ENCODE data around the gene BTBD10. TPM values are rescaled to one million over a fixed set of nuclear protein-coding genes. Genes with fewer than 3 reads are reported as not detected.

Gene BTBD10
- total RNA-seq, 4 donors from 2014 or later, result 13.8 to 33.3 (median 27.1) TPM

DNA sequence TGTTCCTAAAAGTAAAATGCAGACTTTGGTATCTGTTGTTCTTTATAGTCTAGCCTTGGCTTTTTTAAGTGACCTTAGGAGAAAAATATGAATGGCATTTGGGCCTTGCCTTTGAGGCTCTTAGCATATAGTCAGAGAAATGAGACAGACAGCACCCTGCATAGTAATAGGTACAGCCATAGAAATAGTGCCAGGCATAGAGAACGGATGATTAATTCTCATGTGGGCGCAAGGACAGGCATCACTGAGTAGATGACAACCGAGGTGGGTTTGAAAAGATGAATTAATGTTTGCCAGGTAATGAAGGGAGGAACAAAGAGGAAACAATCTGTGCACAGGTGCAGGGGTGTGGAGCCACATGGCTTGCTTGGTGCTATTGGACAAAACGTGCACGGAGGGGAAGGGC is 95.0 kb downstream of the BTBD10 start:
- no peak overlapping the region for H3K27ac ChIP-seq
- TF ChIP-seq, protein P1, sequence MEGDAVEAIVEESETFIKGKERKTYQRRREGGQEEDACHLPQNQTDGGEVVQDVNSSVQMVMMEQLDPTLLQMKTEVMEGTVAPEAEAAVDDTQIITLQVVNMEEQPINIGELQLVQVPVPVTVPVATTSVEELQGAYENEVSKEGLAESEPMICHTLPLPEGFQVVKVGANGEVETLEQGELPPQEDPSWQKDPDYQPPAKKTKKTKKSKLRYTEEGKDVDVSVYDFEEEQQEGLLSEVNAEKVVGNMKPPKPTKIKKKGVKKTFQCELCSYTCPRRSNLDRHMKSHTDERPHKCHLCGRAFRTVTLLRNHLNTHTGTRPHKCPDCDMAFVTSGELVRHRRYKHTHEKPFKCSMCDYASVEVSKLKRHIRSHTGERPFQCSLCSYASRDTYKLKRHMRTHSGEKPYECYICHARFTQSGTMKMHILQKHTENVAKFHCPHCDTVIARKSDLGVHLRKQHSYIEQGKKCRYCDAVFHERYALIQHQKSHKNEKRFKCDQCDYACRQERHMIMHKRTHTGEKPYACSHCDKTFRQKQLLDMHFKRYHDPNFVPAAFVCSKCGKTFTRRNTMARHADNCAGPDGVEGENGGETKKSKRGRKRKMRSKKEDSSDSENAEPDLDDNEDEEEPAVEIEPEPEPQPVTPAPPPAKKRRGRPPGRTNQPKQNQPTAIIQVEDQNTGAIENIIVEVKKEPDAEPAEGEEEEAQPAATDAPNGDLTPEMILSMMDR (IDR thresholded peaks at IDR 0.05), result no peak
- TF ChIP-seq POLR2A (IDR thresholded peaks at IDR 0.05), result no peak
- no peaks in the 10 kb centered on the region for H3K27me3 ChIP-seq
- no peak for DNase-seq
- peaks cover 0 to 92% (median 0%) of the 10 kb centered on the region in 3 donors for H3K36me3 ChIP-seq
- H3K9me3 ChIP-seq, result no peaks in the 10 kb centered on the region
- H3K4me3 ChIP-seq, result no peak overlapping the region
- no peaks in the 10 kb centered on the region for H3K4me1 ChIP-seq

DNA sequence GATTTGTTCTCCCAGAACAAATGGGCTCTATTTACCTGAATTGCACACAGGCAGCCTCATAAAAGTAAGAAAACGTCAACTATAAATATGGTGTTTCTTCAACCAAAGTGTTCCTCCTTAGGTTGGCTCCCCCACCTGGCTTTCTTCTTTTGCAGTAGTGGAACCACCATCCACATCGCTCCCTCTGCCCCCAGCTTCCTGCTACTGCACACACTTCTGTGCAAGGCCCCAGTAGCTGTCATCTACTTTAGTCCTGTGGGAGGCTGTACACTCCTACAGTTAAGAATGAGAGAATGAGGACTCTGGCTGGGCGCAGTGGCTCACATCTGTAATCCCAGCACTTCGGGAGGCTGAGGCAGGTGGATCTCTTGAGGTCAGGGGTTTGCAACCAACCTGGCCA is 95.9 kb downstream of the BTBD10 start:
- peaks cover 0 to 83% (median 0%) of the 10 kb centered on the region in 3 donors for H3K36me3 ChIP-seq
- H3K9me3 ChIP-seq, result no peaks in the 10 kb centered on the region
- no peak overlapping the region for H3K27ac ChIP-seq
- DNase-seq, result no peak
- H3K27me3 ChIP-seq, result no peaks in the 10 kb centered on the region
- TF ChIP-seq, protein P1 (IDR thresholded peaks at IDR 0.05), result no peak
- no peak for TF ChIP-seq POLR2A (IDR thresholded peaks at IDR 0.05)
- H3K4me1 ChIP-seq, result no peaks in the 10 kb centered on the region
- no peak overlapping the region for H3K4me3 ChIP-seq

DNA sequence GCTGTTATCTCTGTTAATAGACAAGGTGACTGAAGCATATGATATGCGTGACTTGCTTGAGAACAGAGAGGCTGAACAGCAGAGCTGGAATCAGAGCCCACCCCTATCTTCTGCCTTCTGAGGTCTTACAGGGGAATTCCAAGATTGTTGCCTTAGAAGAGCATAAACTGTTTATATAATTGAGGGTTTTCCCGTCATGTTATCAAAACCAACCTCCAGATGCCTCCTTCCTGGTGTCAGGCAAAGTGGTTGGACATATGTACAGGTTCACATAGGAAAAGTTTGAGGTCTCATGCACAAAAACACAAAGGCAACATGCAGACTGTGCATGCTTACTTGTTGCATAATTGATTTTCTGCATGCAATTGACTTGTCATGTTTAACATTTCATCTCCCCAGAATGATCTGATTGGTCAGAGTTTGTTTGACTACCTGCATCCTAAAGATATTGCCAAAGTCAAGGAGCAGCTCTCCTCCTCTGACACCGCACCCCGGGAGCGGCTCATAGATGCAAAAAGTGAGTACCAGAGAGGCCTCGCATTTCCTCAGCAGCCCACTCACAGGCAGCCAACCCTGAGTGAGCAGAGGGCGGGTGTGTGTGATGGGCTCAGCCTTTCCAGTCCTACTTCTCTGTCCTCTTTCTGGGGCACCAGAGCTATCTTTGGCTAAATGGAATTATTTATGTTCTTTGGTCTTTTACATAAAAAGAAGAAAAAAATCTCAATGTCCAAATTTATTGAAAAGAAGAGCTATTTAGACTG is 96.6 kb downstream of the BTBD10 start:
- no peak for TF ChIP-seq POLR2A (IDR thresholded peaks at IDR 0.05)
- TF ChIP-seq, protein P1 (IDR thresholded peaks at IDR 0.05), result no peak
- H3K27me3 ChIP-seq, result no peaks in the 10 kb centered on the region
- no peak overlapping the region for H3K27ac ChIP-seq
- H3K9me3 ChIP-seq, result no peaks in the 10 kb centered on the region
- H3K4me1 ChIP-seq, result no peaks in the 10 kb centered on the region
- H3K4me3 ChIP-seq, result no peak overlapping the region
- peaks cover 0 to 83% (median 0%) of the 10 kb centered on the region in 3 donors for H3K36me3 ChIP-seq
- DNase-seq, result no peak

DNA sequence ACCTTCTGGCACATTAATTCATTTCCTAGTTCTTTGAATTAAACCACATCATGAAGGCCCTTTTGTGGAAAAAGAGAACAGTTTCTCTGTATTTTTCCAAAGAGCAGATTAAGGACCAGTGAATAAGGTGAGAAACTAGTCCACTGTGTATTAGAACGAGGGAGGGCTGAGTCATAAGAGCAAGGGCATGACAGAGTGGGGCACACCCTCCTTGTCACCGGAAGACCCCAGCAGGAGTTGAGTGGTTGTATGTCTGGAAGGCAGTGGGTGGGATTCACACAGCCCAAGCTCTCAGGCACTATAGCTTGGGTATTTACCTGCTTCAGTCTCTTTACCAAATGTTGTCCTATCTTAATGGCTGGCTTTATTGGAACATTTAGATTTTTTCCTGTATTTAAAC is 98.6 kb downstream of the BTBD10 start:
- Histone ChIP-seq H3K27ac (no peak overlapping the region), H3K9me3 (no peaks in the 10 kb centered on the region), H3K36me3 (peaks cover 0 to 83% (median 0%) of the 10 kb centered on the region in 3 donors), H3K4me1 (no peaks in the 10 kb centered on the region), H3K27me3 (no peaks in the 10 kb centered on the region), H3K4me3 (no peak overlapping the region)
- no peak for DNase-seq
- TF ChIP-seq, protein P1 (IDR thresholded peaks at IDR 0.05), result no peak
- TF ChIP-seq POLR2A (IDR thresholded peaks at IDR 0.05), result no peak

DNA sequence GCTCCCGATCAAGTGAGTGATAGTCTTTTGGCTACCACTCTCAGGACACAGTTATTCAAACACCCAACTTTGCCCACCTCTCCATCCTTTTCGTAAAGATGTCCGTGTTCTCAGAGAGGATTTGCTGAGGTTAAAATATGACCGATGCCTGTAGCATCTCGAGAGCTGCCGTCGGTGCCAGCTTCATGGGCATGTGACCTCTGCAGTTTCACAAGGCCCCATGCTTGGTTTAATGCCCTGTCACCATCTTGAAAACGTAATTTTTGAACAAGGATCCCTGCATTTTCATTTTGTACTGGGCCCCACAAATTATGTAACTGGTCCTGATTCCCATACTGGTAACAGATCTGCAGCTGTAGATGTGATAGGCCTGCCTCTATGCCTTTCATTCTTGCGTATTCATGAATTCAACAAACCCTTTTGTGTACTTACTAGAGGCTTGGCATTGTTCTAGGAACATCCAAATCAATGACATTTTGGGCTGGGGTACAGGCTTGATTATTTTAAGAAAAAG is 100.4 kb downstream of the BTBD10 start:
- no peak for TF ChIP-seq POLR2A (IDR thresholded peaks at IDR 0.05)
- TF ChIP-seq, protein P1 (IDR thresholded peaks at IDR 0.05), result no peak
- Histone ChIP-seq H3K4me1 (no peaks in the 10 kb centered on the region), H3K9me3 (no peaks in the 10 kb centered on the region), H3K27ac (no peak overlapping the region), H3K27me3 (no peaks in the 10 kb centered on the region), H3K4me3 (no peak overlapping the region), H3K36me3 (peaks cover 0 to 83% (median 0%) of the 10 kb centered on the region in 3 donors)
- DNase-seq, result no peak

Measured in Peyer's patch (tissue), 4 donors.